Adrenal gland (tissue), 5 donors: ENCODE results near the gene CENPF.

Experiments
- POLR2A ChIP-seq, 2 donors: fragments of 450-650 bp; IDR thresholded peaks; one replicate each; pipeline ENCODE4 v1.6.1; 2017; ENCODE audit warnings: antibody characterized with exemption in 2 of 2, mild to moderate bottlenecking in 2 of 2, moderate library complexity in 1 of 2
- TF ChIP-seq, protein P1 (sequence below), 6 experiments: fragments of 450-650 bp in 4 of 6; fragments of 200-600 bp in 2 of 6; sonication (generic) in 1 of 6; IDR thresholded peaks; 1 replicate in 5 of 6; 2 replicates in 1 of 6; pipeline versions ENCODE4 v1.5.1 to v1.8.0; 2016 to 2021; ENCODE audit warnings: antibody characterized with exemption in 6 of 6, mild to moderate bottlenecking in 2 of 6, moderate library complexity in 1 of 6
- donor health status: DM: no; HTN: no; CAD: no.

DNA sequence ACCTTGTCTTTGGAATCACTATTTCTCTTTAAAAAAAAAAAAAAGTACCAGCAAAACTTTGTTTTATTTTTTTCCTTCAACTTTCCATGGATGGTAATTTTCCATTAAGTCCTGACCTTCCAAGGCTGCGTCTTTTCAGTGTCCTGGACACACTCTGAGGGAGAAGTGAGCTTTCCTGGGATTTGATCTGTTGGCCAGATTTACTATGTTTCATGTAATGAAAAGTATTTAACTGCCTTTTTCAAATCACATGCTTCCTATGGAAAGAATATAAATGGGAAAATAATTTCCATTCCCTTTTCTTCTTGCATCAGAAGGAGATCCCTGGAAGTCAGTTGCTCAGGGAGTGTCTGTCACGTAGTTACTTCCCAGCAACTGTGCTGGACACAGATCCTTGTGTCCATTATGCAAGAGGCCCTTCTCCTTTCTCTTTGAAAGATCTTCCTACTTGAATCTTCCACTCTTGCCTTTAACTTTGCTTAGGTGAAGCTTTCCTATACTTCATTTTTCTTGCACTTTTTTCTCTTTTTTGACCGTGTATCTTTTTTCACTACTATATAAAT is 59.3 kb downstream of the CENPF start:
- TF ChIP-seq, protein P1, sequence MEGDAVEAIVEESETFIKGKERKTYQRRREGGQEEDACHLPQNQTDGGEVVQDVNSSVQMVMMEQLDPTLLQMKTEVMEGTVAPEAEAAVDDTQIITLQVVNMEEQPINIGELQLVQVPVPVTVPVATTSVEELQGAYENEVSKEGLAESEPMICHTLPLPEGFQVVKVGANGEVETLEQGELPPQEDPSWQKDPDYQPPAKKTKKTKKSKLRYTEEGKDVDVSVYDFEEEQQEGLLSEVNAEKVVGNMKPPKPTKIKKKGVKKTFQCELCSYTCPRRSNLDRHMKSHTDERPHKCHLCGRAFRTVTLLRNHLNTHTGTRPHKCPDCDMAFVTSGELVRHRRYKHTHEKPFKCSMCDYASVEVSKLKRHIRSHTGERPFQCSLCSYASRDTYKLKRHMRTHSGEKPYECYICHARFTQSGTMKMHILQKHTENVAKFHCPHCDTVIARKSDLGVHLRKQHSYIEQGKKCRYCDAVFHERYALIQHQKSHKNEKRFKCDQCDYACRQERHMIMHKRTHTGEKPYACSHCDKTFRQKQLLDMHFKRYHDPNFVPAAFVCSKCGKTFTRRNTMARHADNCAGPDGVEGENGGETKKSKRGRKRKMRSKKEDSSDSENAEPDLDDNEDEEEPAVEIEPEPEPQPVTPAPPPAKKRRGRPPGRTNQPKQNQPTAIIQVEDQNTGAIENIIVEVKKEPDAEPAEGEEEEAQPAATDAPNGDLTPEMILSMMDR (IDR thresholded peaks at IDR 0.05): no peak
- TF ChIP-seq POLR2A (IDR thresholded peaks at IDR 0.05): no peak
